RWPE2 (cell line): ENCODE measurements around the gene TSSK3.

Experiments used
- ATAC-seq: fragments of 200-7000 bp; cut with Tn5 transposase; 3 replicates; pipeline ENCODE4 v1.9.1; 2021; ENCODE audit warnings: low read depth
- DNase-seq: peaks from one replicate; pipeline ENCODE4 v3.0.0-alpha.2; 2020; ENCODE audit warnings: low spot score
- H3K27ac ChIP-seq: fragments of 450-650 bp; 2 replicates; pipeline ENCODE4 v1.5.1; 2017; ENCODE audit warnings: mild to moderate bottlenecking; ENCODE audit not compliant: poor library complexity, severe bottlenecking
- H3K27me3 ChIP-seq: fragments of 250-450 bp; sonication (Bioruptor Pico); 2 replicates; pipeline ENCODE4 v1.5.1; 2021; ENCODE audit warnings: mild to moderate bottlenecking, moderate library complexity; ENCODE audit not compliant: insufficient read depth, poor library complexity, severe bottlenecking
- H3K36me3 ChIP-seq: fragments of 250-450 bp; sonication (Bioruptor Pico); 2 replicates; pipeline ENCODE4 v1.5.1; 2020; ENCODE audit warnings: low read depth, mild to moderate bottlenecking, moderate library complexity
- H3K4me1 ChIP-seq: fragments of 250-450 bp; sonication (Bioruptor Pico); 2 replicates; pipeline ENCODE4 v1.5.1; 2021; ENCODE audit warnings: mild to moderate bottlenecking, moderate library complexity; ENCODE audit not compliant: insufficient read depth, poor library complexity, severe bottlenecking
- H3K4me3 ChIP-seq: fragments of 250-450 bp; sonication (Bioruptor Pico); 2 replicates; pipeline ENCODE4 v1.5.1; 2021; ENCODE audit warnings: mild to moderate bottlenecking, moderate library complexity; ENCODE audit not compliant: severe bottlenecking
- H3K9me3 ChIP-seq: fragments of 250-450 bp; sonication (Bioruptor Pico); 2 replicates; pipeline ENCODE4 v1.5.1; 2021; ENCODE audit warnings: mild to moderate bottlenecking, moderate library complexity; ENCODE audit not compliant: severe bottlenecking
- CTCF ChIP-seq: fragments of 450-650 bp; IDR thresholded peaks from one replicate; pipeline ENCODE4 v1.5.1; 2017; ENCODE audit warnings: mild to moderate bottlenecking, moderate library complexity; ENCODE audit not compliant: poor library complexity, severe bottlenecking

TSSK3 gene

DNA sequence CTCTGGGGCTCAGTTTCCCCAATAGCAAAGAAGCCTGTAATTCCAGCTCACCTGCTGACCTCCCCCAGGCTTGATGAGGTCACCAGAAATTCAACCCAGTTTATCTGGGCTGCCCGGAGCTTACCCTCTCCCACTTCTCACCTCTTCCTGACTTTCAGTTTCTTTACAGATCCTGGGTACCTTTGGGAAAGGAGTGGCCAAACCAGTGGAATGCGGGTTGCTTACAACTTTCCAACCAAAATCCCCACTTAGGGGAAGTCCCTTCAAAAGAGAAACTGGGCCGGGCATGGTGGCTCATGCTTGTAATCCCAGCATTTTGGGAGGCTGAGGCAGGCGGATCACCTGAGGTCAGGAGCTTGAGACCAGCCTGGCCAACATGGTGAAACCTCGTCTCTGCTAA is 20.4 kb upstream of the TSSK3 start:
- TF ChIP-seq CTCF = no peak
- Histone ChIP-seq H3K27me3 (no peaks in the 10 kb centered on the region), H3K4me3 (no peak overlapping the region), H3K4me1 (no peaks in the 10 kb centered on the region), H3K27ac (no peak overlapping the region), H3K9me3 (no peaks in the 10 kb centered on the region), H3K36me3 (no peaks in the 10 kb centered on the region)
- no peak for DNase-seq
- peak; percentile 33; the same call in 1 of the 3 replicates for ATAC-seq

GRCh38 chr1:32342704-32343103 is 19.6 kb upstream of the TSSK3 start:
- Histone ChIP-seq H3K9me3 (no peaks in the 10 kb centered on the region), H3K27me3 (no peaks in the 10 kb centered on the region), H3K36me3 (no peaks in the 10 kb centered on the region), H3K4me3 (no peak overlapping the region), H3K27ac (no peak overlapping the region), H3K4me1 (no peaks in the 10 kb centered on the region)
- ATAC-seq (no peak), DNase-seq (no peak)
- no peak for TF ChIP-seq CTCF

GRCh38 chr1:32345289-32345827 is 17.0 kb upstream of the TSSK3 start:
- H3K27me3 ChIP-seq = no peaks in the 10 kb centered on the region
- H3K9me3 ChIP-seq = no peaks in the 10 kb centered on the region
- no peaks in the 10 kb centered on the region for H3K36me3 ChIP-seq
- no peaks in the 10 kb centered on the region for H3K4me1 ChIP-seq
- no peak overlapping the region for H3K4me3 ChIP-seq
- peak; percentile 32; the same call in 1 of the 3 replicates for ATAC-seq
- no peak overlapping the region for H3K27ac ChIP-seq
- DNase-seq = no peak
- no peak for TF ChIP-seq CTCF

DNA sequence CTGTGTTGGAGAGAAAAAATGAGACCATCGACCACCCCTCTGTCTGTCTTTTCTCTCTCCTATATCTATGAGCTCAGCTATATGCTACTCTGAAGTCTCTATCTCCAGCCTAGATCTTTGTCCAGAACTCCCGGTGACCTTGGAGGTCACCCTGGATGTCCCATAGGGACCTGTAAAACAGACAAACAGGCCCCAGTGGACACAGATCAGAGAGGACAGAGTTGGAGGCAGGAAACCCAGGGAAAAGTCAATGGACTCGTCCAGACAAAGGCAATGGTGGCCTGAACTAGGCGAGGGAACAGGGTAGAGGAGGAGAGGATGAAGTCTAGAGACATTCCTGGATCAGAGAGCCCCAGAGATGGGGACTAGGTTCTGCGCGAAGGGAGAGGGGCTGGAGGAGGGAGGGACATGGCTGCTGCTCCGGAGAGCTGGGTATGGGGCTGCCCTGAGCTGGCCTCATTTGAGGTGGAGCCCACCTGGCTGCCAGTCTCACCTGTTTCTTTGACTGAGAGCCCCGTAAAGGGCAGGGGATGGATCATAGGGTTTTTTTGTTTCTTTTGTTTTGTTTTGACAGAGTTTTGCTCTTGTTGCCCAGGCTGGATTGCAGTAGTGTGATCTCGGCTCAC is 15.7 kb upstream of the TSSK3 start:
- no peak for TF ChIP-seq CTCF
- Histone ChIP-seq H3K4me3 (no peak overlapping the region), H3K27me3 (no peaks in the 10 kb centered on the region), H3K36me3 (no peaks in the 10 kb centered on the region), H3K4me1 (no peaks in the 10 kb centered on the region), H3K9me3 (no peaks in the 10 kb centered on the region), H3K27ac (no peak overlapping the region)
- ATAC-seq (no peak), DNase-seq (no peak)

DNA sequence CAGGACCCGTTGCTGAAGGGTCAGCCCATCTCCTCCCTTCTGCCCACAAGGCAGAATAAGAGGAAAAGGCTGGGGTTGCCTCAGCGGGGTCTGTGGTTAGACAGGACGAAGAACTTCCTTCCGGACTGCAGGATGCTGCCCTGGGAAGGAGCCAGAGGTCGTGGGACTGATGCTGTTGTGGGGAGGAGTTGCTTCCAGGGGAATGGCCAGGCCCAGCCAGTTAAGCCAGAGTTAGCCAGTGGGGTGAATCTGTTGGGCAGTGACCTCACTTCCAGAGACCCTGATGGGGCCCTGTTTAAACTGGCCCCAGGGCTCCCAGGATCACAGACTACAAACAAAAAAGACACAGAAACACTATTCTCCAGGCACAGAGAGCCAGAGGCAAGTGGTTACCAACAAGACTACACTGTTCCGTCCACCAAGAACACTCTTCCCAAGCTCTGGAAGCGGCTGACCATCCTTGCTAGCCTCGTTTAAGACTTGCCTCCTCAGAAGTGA is 13.1 kb upstream of the TSSK3 start:
- DNase-seq = no peak
- no peak for ATAC-seq
- peaks cover 12% of the 10 kb centered on the region for H3K4me1 ChIP-seq
- no peaks in the 10 kb centered on the region for H3K27me3 ChIP-seq
- no peak overlapping the region for H3K4me3 ChIP-seq
- no peaks in the 10 kb centered on the region for H3K36me3 ChIP-seq
- H3K9me3 ChIP-seq = no peaks in the 10 kb centered on the region
- H3K27ac ChIP-seq = no peak overlapping the region
- no peak for TF ChIP-seq CTCF
